NB4 (cell line): Measurements from ENCODE around the gene ECHDC3.

Experiments
- CTCF ChIP-seq: IDR thresholded peaks from one replicate; pipeline ENCODE4 v1.5.1; 2012; ENCODE audit warnings: low read depth, low read length
- MAX ChIP-seq: IDR thresholded peaks from 2 replicates; pipeline ENCODE4 v1.6.1; 2011; ENCODE audit warnings: low read depth, low read length
- MYC ChIP-seq: IDR thresholded peaks from 2 replicates; pipeline ENCODE4 v1.6.1; 2011; ENCODE audit warnings: low read depth, low read length
- POLR2A ChIP-seq: IDR thresholded peaks from 2 replicates; pipeline ENCODE4 v1.6.1; 2011; ENCODE audit warnings: mild to moderate bottlenecking; ENCODE audit not compliant: insufficient read length; ENCODE audit errors: extremely low read depth

DNA sequence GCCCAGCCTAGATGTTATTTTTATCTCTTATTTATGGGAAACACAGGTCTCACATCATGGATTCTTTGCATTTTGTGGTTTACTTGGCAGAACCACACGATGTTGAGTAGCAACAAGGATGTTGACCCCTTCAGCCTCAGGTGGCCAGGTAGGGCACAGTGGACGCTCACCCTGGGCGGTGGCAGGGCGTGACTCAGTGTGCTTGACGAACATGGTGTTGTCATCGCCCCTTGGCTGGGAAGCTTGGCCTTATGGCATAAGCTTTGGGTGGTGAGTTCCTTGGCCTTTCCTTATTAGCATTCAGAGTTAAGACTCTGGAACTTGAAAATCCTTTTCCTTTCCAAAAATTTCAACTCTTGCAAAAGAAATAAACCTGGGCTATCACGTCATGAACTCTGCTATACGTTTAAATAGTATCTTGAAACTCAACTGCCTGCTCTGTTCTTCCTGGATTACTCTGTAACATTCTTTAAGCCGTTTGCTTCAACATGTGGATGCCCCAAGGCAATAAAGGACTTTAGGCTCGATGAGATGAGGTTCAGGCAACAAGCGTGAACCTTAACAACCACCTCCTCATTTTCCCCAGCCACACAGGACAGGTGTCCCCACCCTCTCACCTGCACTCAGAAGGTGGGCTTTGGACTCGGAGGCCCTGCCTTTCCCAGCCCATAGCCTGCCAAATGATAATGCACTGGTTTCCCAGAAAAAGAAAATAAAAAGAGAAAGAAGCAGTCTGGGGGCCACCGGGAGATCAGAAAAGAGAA lies 22.5 kb upstream of the ECHDC3 start:
- TF ChIP-seq CTCF: no peak
- TF ChIP-seq MAX: no peak
- no peak for TF ChIP-seq POLR2A
- no peak for TF ChIP-seq MYC
